DND-41 (cell line): Measurements from ENCODE around the gene ZNF451.
"Not testable (repeated sequence)": the region's sequence is repeated elsewhere in the genome, so short reads cannot be mapped to it uniquely, and the experiment has no call there.

Experiments
- CTCF ChIP-seq: IDR thresholded peaks from 2 replicates; pipeline ENCODE4 v1.5.1; 2012; ENCODE audit warnings: borderline replicate concordance, low read length, moderate library complexity, mild to moderate bottlenecking; ENCODE audit not compliant: poor library complexity, severe bottlenecking; ENCODE audit errors: extremely low read depth
- EZH2 ChIP-seq: IDR thresholded peaks from 3 replicates; pipeline ENCODE4 v1.6.1; 2012; ENCODE audit warnings: borderline replicate concordance, low read depth, mild to moderate bottlenecking, moderate library complexity, low read length, inconsistent platforms; ENCODE audit not compliant: severe bottlenecking

GRCh38 chr6:57047859-57048258 is 42.1 kb upstream of the ZNF451 start:
- not testable (repeated sequence) for TF ChIP-seq CTCF, EZH2
